NCI-H748 (cell line): ENCODE data around the gene CFAP68.
A peak's percentile ranks its signal among the peaks of the same experiment; 100 is the strongest.
"Not testable (repeated sequence)": the region's sequence is repeated elsewhere in the genome, so short reads cannot be mapped to it uniquely, and the experiment has no call there.

Source experiments
- DNase-seq: peaks from one replicate; lab custom pipeline; 2025; ENCODE audit not compliant: unreplicated experiment; lab: John Stamatoyannopoulos, UW

The CFAP68 gene

GRCh38 chr11:111917312-111917711, 38.0 kb downstream of the CFAP68 start:
- DNase-seq = no peak

GRCh38 chr11:111917788-111918187, 38.4 kb downstream of the CFAP68 start:
- DNase-seq = no peak

- DNase-seq = peak; percentile 94
These were observed 39.3 kb downstream of the CFAP68 start, which contains the start of gene C11orf52 for GRCh38 chr11:111918390-111919256. TSS of gene C11orf52 (plus strand) at chr11:111918913. CDS start at chr11:111918973, 60 bp downstream.

- no peak for DNase-seq
These were observed 41.6 kb downstream of the CFAP68 start for GRCh38 chr11:111920908-111921307.

GRCh38 chr11:111921541-111922230, 42.3 kb downstream of the CFAP68 start:
- no peak for DNase-seq

- no peak for DNase-seq
These were observed 43.5 kb downstream of the CFAP68 start for GRCh38 chr11:111922803-111923202.

GRCh38 chr11:111923351-111923788, 44.0 kb downstream of the CFAP68 start:
- DNase-seq = no peak

- DNase-seq = no peak
These were observed 44.6 kb downstream of the CFAP68 start for GRCh38 chr11:111923951-111924350.

- no peak for DNase-seq
These were observed 46.6 kb downstream of the CFAP68 start for GRCh38 chr11:111925953-111926352.

GRCh38 chr11:111926505-111927391, 47.4 kb downstream of the CFAP68 start:
- DNase-seq = peak; percentile 95

GRCh38 chr11:111930472-111930871, 51.1 kb downstream of the CFAP68 start:
- no peak for DNase-seq

- no peak for DNase-seq
These were observed 53.2 kb downstream of the CFAP68 start for GRCh38 chr11:111932611-111932950.

- not testable (repeated sequence) for DNase-seq
These were observed 53.8 kb downstream of the CFAP68 start for GRCh38 chr11:111933176-111933575.

GRCh38 chr11:111933872-111934271, 54.5 kb downstream of the CFAP68 start:
- no peak for DNase-seq

GRCh38 chr11:111934306-111934705, 55.0 kb downstream of the CFAP68 start:
- no peak for DNase-seq
